ENCODE results near the gene EID3.

EID3 gene

DNA sequence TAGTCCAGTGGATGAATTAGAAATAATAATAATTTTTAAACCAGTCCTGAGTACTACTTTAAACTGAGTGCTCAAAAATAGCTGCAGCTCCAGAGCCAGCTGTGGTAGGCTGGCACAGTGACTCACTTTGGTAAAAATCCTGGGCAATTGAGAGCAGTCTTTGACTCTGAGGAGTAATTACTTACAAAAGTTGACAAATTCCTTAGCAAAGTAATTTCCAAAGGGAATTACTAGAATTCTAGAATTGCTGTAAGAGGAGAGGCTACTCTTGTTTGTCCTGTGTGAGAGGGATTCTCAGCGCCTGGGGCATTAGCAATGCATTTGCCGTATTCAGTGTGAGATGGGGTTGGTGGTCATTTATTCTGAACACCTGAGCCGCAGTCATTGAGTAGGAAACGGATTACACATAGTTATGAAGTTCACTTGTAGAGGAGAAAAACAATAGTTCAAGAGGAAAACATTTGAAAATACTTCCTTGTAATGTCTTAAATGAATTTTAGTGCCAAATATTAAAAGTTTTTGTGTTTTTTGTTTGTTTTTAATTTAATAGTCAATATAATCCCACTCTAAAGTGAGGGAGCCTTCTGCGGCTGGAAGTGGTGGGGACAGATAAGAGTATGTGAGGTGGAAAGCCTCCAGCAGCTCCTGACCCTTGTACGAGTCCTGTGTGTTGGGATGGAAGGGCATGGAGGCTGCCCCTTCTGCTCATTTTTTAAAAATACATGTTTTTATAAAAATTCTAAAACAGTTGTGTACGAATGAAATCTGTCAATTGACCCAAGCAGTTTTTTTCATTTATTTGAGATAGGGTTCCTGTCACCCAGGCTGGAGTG lies 41.9 kb downstream of the EID3 start:
- peaks cover 34% of the 10 kb centered on the region for H3K36me3 Mint-ChIP-seq
- no peak overlapping the region for H3K27ac Mint-ChIP-seq
- no peak overlapping the region for H3K4me3 Mint-ChIP-seq
- no peak for DNase-seq (ENCODE audit: low spot score in 2 of 2)
- no peaks in the 10 kb centered on the region for H3K27me3 Mint-ChIP-seq
- no peak for ATAC-seq (ENCODE audit: low read depth)
- no peaks in the 10 kb centered on the region for H3K9me3 Mint-ChIP-seq
- H3K4me1 Mint-ChIP-seq = no peaks in the 10 kb centered on the region

DNA sequence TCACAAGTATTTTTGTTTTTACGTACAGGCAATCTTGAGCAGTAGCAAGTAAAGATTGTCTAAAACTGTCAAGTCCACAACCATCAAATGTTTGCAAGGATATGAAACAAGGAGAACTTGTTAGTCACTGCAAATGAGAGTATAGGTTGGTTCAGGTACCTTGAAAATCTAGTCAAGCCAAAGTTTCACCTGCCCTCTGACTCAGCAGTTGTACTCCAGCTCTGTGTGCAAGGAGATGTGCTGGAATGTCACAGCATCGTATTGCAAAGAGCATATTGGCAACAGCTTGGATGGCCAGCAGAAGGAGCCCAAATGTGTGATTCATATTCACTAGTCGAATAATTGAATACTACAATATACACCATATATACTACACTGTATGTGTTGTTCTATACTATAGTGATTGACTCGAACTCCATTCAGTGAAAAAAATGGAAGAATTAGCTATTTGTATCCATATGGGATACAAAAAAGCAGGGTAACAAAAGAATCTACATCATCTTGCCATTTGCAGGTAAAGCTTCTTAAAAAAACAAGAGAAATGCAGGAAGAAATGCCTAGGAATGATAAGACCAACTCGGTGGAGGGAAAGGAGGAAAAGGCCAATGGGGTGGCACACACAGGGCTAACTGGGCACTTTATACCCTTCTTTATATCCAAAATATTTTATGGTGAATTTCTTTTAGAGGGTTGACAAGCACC lies 44.0 kb downstream of the EID3 start:
- H3K4me1 Mint-ChIP-seq = no peaks in the 10 kb centered on the region
- no peak overlapping the region for H3K27ac Mint-ChIP-seq
- no peaks in the 10 kb centered on the region for H3K27me3 Mint-ChIP-seq
- no peaks in the 10 kb centered on the region for H3K9me3 Mint-ChIP-seq
- DNase-seq (ENCODE audit: low spot score in 2 of 2) (no peak), ATAC-seq (ENCODE audit: low read depth) (no peak)
- H3K36me3 Mint-ChIP-seq = peaks cover 29% of the 10 kb centered on the region
- H3K4me3 Mint-ChIP-seq = no peak overlapping the region

DNA sequence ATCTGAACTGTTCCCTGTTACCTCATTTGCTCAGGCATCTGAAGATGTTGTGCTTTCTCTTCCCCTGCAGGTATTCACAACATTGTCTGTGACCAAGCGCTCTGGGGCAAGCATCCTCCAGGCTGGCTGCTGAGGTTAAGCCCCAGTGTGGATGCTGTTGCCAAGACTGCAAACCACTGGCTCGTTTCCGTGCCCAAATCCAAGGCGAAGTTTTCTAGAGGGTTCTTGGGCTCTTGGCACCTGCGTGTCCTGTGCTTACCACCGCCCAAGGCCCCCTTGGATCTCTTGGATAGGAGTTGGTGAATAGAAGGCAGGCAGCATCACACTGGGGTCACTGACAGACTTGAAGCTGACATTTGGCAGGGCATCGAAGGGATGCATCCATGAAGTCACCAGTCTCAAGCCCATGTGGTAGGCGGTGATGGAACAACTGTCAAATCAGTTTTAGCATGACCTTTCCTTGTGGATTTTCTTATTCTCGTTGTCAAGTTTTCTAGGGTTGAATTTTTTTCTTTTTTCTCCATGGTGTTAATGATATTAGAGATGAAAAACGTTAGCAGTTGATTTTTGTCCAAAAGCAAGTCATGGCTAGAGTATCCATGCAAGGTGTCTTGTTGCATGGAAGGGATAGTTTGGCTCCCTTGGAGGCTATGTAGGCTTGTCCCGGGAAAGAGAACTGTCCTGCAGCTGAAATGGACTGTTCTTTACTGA lies 44.9 kb downstream of the EID3 start:
- no peaks in the 10 kb centered on the region for H3K4me1 Mint-ChIP-seq
- H3K36me3 Mint-ChIP-seq = peaks cover 28% of the 10 kb centered on the region
- no peak overlapping the region for H3K4me3 Mint-ChIP-seq
- H3K27ac Mint-ChIP-seq = no peak overlapping the region
- DNase-seq (ENCODE audit: low spot score in 2 of 2) (no peak), ATAC-seq (ENCODE audit: low read depth) (no peak)
- H3K9me3 Mint-ChIP-seq = no peaks in the 10 kb centered on the region
- H3K27me3 Mint-ChIP-seq = no peaks in the 10 kb centered on the region

DNA sequence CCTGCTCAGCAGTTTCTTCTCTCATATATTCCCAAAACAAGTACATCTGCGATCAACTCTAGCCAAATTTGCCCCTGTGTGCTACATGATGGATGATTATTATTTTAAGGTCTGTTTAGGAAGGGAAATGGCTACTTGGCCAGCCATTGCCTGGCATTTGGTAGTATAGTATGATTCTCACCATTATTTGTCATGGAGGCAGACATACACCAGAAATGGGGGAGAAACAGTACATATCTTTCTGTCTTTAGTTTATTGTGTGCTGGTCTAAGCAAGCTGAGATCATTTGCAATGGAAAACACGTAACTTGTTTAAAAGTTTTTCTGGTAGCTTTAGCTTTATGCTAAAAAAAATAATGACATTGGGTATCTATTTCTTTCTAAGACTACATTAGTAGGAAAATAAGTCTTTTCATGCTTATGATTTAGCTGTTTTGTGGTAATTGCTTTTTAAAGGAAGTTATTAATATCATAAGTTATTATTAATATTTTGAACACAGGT lies 45.5 kb downstream of the EID3 start:
- Mint-ChIP-seq H3K27me3 (no peaks in the 10 kb centered on the region), H3K9me3 (no peaks in the 10 kb centered on the region), H3K4me3 (no peak overlapping the region), H3K27ac (no peak overlapping the region), H3K4me1 (no peaks in the 10 kb centered on the region), H3K36me3 (peaks cover 28% of the 10 kb centered on the region)
- ATAC-seq (ENCODE audit: low read depth) = no peak
- DNase-seq (ENCODE audit: low spot score in 2 of 2) = no peak

DNA sequence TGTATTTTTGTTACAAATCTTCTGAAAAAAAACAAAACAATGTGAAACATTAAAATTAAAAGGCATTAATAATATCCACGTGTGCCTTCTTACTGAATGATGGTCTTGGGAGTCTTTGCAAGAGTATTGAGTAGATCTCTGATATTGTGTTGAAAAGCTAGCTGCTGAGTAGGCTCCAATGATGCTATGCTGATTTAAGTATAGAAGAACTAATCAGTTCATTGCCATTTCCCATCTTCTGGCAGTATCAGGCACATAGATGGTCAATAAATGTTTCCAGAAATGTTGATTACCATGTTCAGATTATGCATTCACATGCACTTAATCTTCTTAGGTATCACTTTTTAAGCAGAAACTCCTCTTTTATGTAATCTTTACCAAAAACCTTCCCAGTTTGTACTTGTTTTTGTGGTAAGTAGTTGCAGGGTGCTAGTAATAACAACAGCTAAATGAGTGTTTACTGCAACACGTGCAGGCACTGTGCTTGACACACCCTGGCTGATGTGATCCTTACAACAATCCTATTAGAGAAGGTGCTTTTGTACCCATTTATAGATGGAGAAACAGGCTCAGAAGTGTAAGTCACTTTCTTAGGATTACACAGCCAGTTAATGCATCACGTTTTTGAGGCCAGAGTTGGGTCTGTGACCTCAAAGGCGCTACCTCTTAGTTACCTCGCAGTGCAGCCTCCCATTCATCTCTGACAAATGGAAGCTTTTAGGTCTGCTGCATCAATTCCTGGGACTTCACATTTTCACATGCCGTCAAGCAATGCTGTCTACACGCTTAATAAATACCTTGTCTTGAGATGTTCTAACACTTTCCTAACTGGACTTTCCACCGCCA lies 46.9 kb downstream of the EID3 start:
- Mint-ChIP-seq H3K4me3 (no peak overlapping the region), H3K36me3 (peaks cover 23% of the 10 kb centered on the region), H3K27ac (no peak overlapping the region), H3K9me3 (no peaks in the 10 kb centered on the region), H3K4me1 (no peaks in the 10 kb centered on the region), H3K27me3 (no peaks in the 10 kb centered on the region)
- no peak for DNase-seq (ENCODE audit: low spot score in 2 of 2)
- ATAC-seq (ENCODE audit: low read depth) = no peak

DNA sequence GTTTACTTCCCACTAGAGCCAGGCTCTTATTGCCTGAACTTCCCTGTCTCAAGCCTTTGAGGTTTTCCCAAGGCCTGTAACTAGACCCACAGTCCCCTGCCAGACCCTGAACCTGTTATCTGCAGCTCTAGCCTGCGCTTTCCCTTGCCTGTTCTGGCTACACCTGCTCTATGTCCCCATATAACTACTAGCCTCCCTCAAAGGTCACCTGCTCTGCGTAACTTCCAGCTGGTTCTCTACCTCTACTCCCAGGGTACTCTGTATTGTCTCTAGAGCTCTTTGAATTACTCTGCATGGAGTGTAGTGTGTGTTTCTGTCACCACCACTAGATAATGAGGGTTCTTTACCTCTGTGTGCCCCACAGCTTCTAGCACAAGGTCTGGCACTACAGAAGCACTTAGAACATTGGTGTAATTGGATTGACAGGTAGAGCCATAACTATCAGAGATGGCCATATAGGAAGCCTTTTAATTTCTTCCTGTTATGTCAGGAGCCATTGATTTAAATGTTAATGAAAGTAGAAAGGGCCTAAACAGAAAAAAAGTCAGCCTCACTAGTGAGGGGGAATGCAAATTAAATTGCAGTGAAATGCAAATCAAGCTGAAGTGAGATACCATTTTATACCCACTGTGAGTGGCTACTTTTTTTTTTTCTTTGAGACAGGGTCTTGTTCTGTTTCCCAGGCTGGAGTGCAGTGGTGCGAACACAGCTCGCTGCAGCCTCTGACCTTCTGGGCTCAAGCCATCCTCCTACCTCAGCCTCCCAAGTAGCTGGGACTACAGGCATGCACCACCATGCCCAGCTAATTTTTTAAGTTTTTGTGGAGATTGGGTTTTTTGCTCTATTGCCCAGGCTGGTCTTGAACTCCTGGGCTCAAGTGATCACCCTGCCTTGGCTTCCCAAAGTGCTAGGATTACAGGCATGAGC lies 47.8 kb downstream of the EID3 start:
- Mint-ChIP-seq H3K36me3 (peaks cover 23% of the 10 kb centered on the region), H3K27ac (no peak overlapping the region), H3K9me3 (no peaks in the 10 kb centered on the region), H3K4me1 (no peaks in the 10 kb centered on the region), H3K4me3 (no peak overlapping the region), H3K27me3 (no peaks in the 10 kb centered on the region)
- DNase-seq (ENCODE audit: low spot score in 2 of 2) (no peak), ATAC-seq (ENCODE audit: low read depth) (no peak)

DNA sequence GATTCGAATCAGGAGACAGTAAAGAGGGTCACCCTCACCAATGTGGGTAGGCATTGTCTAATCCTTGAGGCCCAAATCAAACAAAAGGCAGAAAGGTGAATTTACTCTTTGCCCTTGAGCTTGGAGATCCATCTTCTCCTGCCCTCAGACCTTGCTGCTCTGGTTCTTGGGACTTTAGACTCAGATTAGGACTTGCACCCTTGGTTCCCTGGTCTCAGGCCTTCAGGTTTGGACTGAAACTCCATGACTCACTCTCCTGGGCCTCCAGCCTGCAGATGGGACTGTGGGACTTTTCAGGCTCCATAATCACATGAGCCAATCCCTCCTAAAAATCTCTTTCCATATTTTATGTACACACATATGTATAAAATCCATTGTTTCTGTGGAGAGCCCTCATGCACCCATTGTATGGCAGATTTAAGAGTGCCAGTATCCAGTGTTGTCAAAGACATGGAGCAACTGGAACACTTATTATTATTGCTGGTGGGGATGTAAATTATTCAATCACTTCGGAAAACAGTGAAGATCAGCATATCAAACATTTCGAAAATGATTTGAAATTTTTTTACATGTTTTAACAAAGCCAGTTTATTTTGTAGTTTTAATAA lies 48.7 kb downstream of the EID3 start:
- no peak overlapping the region for H3K4me3 Mint-ChIP-seq

DNA sequence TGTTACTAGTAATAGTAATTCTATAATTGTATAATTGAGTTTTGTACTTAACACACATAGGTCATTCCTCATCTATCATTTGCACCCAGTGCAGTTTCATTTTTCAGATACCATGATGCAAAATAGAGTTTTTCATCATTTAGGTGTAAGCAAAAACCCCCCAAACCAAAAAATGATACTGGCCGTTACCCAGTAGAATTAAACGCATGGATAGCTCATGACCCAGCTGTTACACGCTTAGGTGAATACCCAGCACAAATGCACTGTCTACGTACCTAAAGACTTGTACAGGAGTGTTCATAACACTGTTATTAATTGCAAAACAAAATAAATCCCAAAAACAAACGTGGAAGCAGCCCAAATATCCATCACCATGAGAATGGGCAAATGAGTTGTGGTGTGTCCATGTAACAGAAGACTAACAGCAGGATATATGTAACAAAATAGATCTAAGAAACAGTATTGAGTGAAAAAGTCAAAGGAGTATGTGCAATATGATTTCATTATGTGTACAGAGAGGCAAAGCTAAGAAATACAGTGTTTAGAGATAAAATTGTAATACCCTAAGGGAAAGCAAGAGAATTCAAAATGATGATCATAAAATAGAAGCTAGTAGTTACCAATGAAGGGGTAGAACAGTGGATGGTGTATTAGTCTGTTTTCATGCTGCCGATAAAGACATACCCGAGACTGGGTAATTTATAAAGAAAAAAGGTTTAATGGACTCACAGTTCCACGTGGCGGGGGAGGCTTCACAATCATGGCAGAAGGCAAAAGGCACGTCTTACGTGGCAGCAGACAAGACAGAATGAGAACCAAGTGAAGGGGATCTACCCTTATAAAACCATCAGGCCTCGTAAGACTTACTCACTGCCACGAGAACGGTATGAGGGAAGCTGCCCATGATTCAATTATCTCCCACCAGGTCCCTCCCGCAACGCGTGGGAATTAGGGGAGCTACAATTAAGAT lies 49.8 kb downstream of the EID3 start:
- ATAC-seq (ENCODE audit: low read depth) = no peak
- Mint-ChIP-seq H3K4me1 (peaks cover 1% of the 10 kb centered on the region), H3K4me3 (no peak overlapping the region), H3K27ac (no peak overlapping the region), H3K36me3 (peaks cover 15% of the 10 kb centered on the region), H3K27me3 (no peaks in the 10 kb centered on the region), H3K9me3 (no peaks in the 10 kb centered on the region)
- DNase-seq (ENCODE audit: low spot score in 2 of 2) = no peak

More for the DNA sequence above, 48.7 kb downstream of the EID3 start:
- no peaks in the 10 kb centered on the region for H3K27me3 Mint-ChIP-seq
- no peaks in the 10 kb centered on the region for H3K4me1 Mint-ChIP-seq
- no peak overlapping the region for H3K27ac Mint-ChIP-seq
- no peaks in the 10 kb centered on the region for H3K9me3 Mint-ChIP-seq
- ATAC-seq (ENCODE audit: low read depth) (no peak), DNase-seq (ENCODE audit: low spot score in 2 of 2) (no peak)
- peaks cover 22% of the 10 kb centered on the region for H3K36me3 Mint-ChIP-seq

DNA sequence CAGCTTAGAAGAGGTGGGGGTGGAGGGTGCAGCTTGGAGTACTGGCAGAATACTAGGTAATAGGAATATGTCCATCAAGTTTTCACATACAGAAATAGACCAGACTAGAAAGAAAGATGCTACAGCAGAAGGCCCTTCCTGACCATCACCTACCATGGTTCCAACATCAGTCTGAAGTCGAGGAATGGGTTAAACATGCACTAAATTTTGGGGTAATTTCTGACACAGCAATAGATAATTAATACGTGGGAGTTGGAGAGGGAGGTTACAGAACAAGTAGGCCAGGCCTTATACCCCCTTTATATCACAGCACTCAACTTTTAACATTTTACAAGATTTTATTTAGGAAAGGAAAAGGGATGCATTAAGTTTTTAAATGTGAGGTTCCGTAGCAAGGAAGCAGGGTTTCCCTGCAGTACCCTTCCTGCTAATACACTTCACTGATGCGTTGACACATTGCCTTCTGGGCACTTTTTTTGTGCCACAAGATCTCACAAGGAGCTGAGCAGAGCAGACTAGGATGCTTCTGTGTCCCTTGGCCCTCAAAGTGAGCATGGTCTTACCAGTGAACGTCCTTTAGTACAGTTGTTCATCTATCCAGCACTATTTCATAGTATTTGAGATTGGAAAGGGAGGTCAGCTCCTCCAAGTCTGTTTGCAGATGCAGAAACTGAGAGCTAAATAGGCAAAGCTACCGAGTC lies 50.8 kb downstream of the EID3 start:
- no peaks in the 10 kb centered on the region for H3K27me3 Mint-ChIP-seq
- H3K36me3 Mint-ChIP-seq = peaks cover 6% of the 10 kb centered on the region
- H3K27ac Mint-ChIP-seq = no peak overlapping the region
- no peak overlapping the region for H3K4me3 Mint-ChIP-seq
- DNase-seq (ENCODE audit: low spot score in 2 of 2) (no peak), ATAC-seq (ENCODE audit: low read depth) (no peak)
- H3K4me1 Mint-ChIP-seq = peaks cover 3% of the 10 kb centered on the region
- H3K9me3 Mint-ChIP-seq = no peaks in the 10 kb centered on the region
